GM19438 (cell line): Measurements from ENCODE around the gene CDH4.
"Not testable (repeated sequence)": the region's sequence is repeated elsewhere in the genome, so short reads cannot be mapped to it uniquely, and the experiment has no call there.

Source experiments
- ATAC-seq: cut with Tn5 transposase; IDR thresholded peaks from one replicate; pipeline ENCODE4 v1.9.1; 2021; ENCODE audit warnings: low read depth; ENCODE audit not compliant: unreplicated experiment

Gene CDH4

GRCh38 chr20:61447952-61448351 is 195.9 kb downstream of the CDH4 start:
- no peak for ATAC-seq

- ATAC-seq = no peak
Observed at GRCh38 chr20:61448386-61448785, 196.3 kb downstream of the CDH4 start.

DNA sequence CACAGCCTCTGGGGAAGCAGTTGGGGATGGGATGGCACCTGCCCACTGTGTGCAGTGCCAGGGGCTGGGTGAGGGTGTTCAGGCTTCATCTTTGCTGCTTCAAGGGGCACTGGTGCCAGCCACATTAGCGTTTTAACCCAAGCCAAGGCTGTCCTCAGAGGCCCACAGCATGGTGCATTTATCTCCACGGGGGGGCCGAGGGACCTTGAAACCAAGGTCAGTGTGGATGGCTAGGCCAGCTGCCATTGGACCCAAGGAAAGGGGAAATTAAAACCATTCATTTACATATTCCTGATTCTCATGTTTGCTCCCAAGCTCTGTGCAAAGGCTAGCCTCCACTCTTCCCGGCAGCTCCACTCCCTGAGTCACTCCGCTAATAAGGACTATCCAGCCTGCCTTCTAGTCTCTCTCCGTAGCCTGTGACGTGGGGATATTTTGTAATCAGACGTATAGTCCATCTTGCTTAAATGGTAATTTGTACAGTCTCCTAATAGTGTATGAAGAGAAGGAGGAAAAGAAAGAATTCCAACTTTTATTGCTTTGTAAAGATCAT is 197.1 kb downstream of the CDH4 start:
- no peak for ATAC-seq

GRCh38 chr20:61449916-61450315 is 197.9 kb downstream of the CDH4 start:
- ATAC-seq = no peak

GRCh38 chr20:61450549-61450948 is 198.5 kb downstream of the CDH4 start:
- ATAC-seq = no peak

- ATAC-seq = no peak
Observed at GRCh38 chr20:61451009-61451408, 198.9 kb downstream of the CDH4 start.

GRCh38 chr20:61451953-61452352 is 199.9 kb downstream of the CDH4 start:
- ATAC-seq = no peak

DNA sequence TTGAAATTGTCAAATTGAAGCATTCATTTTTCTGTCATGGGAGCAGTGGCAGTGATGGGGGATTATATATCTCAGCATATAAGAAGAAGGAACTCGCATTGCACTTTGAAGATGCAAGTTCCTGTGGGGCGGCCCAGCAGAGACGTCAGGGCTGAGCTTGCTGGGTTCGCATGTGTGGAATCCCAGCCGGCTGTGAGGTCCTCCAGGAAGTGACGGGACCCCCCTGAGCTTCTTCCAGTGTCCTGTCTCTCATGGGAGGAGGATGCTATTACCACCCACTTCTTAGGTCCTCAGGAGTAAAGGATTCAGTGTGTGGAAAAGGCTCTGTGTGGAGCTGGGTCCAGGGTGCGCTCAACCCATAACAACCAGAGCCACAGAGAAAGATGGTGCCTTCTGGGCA is 201.2 kb downstream of the CDH4 start:
- no peak for ATAC-seq

DNA sequence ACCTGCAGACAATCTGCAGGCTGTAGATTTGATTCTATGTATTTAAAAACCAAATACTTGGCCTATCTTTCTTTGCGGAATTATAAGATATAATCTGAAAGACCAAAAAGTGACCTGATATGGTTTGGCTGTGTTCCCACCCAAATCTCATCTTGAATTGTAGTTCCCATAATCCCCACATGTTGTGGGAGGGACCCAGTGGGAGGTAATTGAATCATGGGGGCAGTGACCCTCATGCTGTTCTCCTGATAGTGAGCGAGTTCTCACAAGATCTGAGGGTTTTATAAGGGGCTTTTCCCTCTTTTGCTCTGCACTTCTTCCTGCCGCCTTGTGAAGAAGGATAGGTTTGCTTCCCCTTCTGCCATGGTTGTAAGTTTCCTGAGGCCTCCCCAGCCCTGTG is 201.6 kb downstream of the CDH4 start:
- not testable (repeated sequence) for ATAC-seq

GRCh38 chr20:61454053-61454452 is 202.0 kb downstream of the CDH4 start:
- ATAC-seq = no peak

DNA sequence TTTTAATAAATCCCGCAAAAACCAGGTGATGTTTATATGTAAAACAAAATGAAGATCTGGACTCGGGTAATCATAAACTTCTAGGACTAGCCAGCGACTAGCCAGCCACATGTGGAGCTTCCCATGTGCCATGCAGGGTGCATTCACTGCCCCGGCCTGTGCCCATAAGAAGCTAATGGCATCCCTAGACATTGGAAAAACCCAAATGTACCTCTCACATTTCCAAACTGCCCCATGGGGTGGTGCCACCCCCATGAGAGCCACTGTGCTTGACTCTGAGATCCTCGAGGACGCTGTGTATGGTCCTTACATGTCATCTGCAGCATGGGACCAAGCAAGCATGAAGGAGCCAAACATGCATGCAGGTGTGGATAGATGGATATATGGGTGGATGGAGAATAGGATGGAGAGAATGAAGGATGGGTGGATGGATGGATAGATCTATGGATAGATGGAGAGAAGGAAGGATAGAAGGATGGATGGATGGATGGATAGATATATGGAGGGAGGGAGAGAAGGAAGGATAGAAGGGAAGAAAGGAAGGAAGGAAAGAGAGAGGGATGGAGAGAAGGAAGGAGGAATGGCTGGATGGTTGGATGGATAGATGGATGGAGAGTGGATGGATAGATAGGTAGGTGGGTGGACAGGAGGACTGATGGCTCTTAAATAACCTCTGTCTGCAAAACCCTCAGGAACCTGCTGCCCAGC is 203.6 kb downstream of the CDH4 start:
- ATAC-seq = no peak

GRCh38 chr20:61457725-61458124 is 205.7 kb downstream of the CDH4 start:
- no peak for ATAC-seq

GRCh38 chr20:61458146-61458746 is 206.2 kb downstream of the CDH4 start:
- ATAC-seq = no peak

- no peak for ATAC-seq
Observed at GRCh38 chr20:61459266-61459665, 207.2 kb downstream of the CDH4 start.

- ATAC-seq = no peak
Observed at GRCh38 chr20:61459705-61460104, 207.6 kb downstream of the CDH4 start.

- no peak for ATAC-seq
Observed at GRCh38 chr20:61460261-61461052, 208.4 kb downstream of the CDH4 start.

- no peak for ATAC-seq
Observed at GRCh38 chr20:61461461-61461860, 209.4 kb downstream of the CDH4 start.

DNA sequence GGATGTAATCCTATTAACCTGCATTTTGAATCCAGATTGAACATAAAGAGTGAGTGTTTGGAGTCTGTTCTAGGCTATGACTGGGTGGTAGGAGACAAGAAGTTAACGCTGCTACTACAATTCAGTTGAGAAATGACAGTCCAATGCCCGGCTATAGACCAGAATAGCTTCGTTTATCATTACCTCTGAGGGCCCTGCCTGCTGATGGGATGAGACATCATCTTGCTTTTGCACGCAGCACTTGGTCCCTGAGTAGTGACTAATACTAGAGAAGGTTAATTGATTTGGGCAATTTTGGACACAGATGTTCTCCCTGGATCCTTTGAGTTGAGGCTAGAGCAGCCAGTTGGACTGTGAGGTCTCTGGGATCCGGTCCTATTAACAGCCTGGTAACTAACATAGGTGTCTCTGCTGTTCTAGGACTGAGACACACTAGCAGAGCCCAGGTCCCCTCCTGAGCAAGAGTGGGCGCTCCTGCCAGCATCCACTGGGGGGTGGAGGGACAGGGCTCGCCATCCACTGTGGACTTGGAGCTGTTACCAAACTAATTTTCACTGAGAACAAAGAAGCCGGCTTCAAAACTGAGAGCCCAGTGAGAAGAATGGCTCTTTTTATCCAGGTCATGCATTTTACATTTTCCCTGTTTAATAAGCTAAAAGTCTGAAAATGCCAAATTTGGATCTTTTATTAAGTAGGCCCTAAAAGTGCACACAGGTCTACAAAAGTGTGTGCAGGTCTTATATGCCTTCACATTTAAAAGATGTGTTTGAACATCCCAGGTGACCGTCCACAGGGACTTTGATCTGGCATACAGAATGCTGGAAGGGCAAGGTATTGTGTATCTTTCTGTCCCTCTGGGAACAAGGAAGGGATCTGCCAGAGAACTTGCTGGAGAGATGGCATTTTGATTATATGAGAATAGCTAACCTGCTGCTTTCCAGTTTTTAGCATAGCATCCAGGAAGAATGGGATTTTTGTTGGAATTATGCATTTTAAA is 212.5 kb downstream of the CDH4 start:
- ATAC-seq = no peak

- no peak for ATAC-seq
Observed at GRCh38 chr20:61475729-61476128, 223.7 kb downstream of the CDH4 start.

- ATAC-seq = no peak
Observed at GRCh38 chr20:61476956-61477355, 224.9 kb downstream of the CDH4 start.
